IPS-18c (cell line): ENCODE data around the gene FMO4.
"Not testable (repeated sequence)": the region's sequence is repeated elsewhere in the genome, so short reads cannot be mapped to it uniquely, and the experiment has no call there.

Experiments used
- H3K4me3 ChIP-seq: 2 replicates; pipeline ENCODE4 v1.7.0; 2013; ENCODE audit warnings: low read depth, mild to moderate bottlenecking, low read length, moderate library complexity; ENCODE audit not compliant: insufficient read depth
- H3K9me3 ChIP-seq: one replicate; pipeline ENCODE4 v1.6.1; 2013; ENCODE audit warnings: mild to moderate bottlenecking, low read length, moderate library complexity; ENCODE audit not compliant: control insufficient read depth, insufficient read depth

Gene FMO4

DNA sequence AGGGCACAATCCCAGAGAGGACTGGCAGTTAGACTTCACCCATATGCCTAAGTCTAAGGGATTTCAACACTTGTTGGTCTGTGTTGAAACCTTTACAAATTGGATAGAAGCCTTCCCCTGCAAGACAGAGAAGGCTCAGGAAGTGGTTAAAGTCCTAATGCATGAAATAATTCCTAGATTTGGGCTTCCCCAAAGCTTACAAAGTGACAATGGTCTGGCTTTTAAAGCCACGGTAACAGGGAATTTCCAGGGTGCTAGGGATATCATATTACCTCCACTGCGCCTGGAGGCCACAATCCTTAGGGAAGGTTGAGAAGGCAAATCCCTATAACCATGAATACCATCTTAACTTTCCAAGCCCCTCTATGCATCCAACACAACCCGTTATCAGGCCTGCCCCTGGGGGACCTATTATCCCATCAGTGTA is 3.3 kb upstream of the FMO4 start:
- H3K4me3 ChIP-seq, result no peak overlapping the region
- no peaks in the 10 kb centered on the region for H3K9me3 ChIP-seq

DNA sequence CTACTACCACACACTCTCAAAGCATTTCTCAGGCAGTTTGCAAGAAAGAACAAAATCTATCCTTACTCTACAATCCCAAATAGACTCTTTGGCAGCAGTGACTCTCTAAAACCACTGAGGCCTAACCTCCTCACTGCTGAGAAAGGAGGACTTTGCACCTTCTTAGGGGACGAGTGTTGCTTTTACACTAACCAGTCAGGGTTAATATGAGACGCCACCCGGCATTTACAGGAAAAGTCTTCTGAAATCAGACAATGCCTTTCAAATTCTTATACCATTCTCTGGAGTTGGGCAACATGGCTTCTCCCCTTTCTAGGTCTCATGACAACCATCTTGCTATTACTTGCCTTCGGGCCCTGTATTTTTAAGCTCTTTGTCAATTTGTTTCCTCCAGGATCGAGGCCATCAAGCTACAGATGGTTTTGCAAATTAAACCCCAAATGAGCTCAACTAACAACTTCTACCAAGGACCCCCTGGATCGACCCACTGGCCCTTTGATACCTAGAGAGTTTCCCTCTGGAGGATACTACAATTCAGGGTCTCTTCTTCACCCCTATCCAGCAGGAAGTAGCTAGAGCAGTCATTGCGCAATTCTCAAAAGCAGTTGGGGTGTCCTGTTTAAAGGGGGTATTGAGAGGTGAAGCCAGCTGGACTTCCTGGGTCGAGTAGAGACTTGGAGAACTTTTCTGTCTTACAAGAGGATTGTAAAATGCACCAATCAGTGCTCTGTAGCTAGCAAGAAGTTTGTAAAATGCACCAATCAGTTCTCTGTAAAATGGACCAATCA is 2.0 kb upstream of the FMO4 start:
- no peaks in the 10 kb centered on the region for H3K9me3 ChIP-seq
- no peak overlapping the region for H3K4me3 ChIP-seq

DNA sequence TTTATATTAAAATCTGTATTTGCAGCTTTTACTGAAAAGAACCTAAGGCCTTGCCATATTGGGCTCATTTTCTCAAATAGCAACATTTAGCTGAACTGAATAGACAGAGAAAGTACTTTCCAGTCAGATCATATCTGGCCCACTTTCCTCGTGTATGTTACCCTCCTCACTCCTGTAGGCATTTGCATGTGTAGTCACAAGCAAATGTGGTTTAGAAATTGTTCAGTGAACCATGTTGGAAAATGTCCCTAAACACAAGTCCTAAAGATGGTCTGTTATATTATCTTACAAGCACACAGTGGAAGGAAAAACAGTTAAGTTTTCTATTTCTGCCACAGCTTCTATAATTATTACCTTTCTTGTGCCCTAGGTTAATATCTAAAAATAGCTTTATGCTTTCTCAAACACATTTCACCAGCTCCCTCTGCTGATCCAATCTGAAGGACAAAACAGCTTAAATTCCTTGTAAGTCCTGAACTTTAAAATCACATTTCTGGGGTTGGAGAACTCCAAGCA is 606 bp upstream of the FMO4 start:
- Histone ChIP-seq H3K9me3 (no peaks in the 10 kb centered on the region), H3K4me3 (no peak overlapping the region)

- no peak overlapping the region for H3K4me3 ChIP-seq
- no peaks in the 10 kb centered on the region for H3K9me3 ChIP-seq
These were observed 15.3 kb downstream of the FMO4 start for GRCh38 chr1:171329251-171329650.

DNA sequence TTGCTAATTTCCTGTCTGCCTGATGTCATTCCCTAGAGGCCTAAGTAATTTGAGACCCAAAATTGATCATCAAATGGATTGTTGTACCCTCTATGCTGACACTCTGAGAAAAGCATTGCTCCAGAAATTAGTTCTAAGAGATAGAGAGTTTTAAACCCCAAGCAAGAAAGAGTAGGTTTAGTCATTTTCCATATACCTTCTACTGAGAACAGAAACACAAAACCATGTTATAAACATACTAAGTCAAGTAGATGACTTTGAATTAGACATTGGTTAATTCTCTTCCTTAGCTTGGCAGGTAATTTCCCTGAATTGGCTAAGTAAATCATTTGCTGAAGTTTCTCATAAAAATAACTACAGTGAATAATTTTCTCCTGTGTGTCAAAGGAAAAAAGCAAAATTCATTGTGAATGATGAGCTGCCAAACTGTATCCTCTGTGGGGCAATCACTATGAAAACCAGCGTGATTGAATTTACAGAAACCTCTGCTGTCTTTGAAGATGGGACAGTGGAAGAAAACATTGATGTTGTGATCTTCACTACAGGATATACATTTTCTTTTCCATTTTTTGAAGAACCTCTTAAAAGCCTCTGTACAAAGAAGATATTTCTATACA is 20.1 kb downstream of the FMO4 start:
- Histone ChIP-seq H3K9me3 (no peaks in the 10 kb centered on the region), H3K4me3 (no peak overlapping the region)

- no peaks in the 10 kb centered on the region for H3K9me3 ChIP-seq
- no peak overlapping the region for H3K4me3 ChIP-seq
These were observed 22.0 kb downstream of the FMO4 start for GRCh38 chr1:171335964-171336363.

DNA sequence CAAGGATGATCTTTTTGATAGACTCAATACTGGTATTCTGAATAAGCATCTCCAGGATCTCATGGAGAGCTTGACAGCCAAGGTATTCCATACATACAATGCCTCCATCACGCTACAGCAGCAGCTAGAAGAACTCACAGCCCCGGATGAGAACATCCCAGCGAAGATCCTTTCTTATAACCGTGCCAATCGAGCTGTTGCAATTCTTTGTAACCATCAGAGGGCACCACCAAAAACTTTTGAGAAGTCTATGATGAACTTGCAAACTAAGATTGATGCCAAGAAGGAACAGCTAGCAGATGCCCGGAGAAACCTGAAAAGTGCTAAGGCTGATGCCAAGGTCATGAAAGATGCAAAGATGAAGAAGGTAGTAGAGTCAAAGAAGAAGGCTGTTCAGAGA is 25.4 kb downstream of the FMO4 start:
- not testable (repeated sequence) for H3K9me3 ChIP-seq

GRCh38 chr1:171343727-171344472 is 29.9 kb downstream of the FMO4 start:
- Histone ChIP-seq H3K9me3 (no peaks in the 10 kb centered on the region), H3K4me3 (no peak overlapping the region)

More for the DNA sequence above, 25.4 kb downstream of the FMO4 start:
- H3K4me3 ChIP-seq, result not testable (repeated sequence)

DNA sequence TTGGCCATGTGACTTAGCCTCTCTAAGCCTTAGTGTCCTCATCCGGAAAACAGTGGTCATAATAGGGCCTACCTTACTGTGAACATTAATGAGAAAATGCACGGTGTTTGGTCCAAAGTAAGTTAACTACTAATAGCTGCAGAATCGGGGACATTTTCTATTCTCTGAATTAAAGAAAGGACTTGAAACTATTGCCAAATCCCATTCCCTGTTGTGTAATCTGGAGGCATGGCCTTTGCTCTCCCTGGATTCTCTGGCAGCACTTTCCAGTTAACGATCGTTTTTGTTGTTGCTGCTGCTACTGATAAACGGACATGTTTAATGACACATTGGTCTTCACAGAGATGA is 30.5 kb downstream of the FMO4 start:
- Histone ChIP-seq H3K4me3 (no peak overlapping the region), H3K9me3 (no peaks in the 10 kb centered on the region)

DNA sequence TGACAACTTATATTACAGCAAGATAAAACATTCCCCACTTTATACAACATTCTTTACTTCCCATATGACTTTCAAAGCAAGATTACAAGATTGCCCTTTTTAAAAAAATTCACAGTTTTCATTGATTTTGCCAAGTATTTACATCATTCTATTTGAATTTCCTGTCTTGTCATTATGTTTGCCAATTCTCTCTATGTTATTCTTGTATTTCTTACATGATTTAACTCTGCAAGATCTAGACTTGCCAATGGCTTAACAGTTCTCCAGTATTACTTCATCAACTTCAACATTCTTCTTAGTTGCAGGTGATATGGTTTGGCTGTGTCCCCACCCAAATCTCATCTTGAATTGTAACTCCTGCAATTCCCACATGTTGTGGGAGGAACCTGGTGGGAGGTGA is 31.6 kb downstream of the FMO4 start:
- no peaks in the 10 kb centered on the region for H3K9me3 ChIP-seq
- no peak overlapping the region for H3K4me3 ChIP-seq

- Histone ChIP-seq H3K9me3 (no peaks in the 10 kb centered on the region), H3K4me3 (no peak overlapping the region)
These were observed 32.9 kb downstream of the FMO4 start for GRCh38 chr1:171346881-171347280.

GRCh38 chr1:171350594-171350993 is 36.6 kb downstream of the FMO4 start:
- Histone ChIP-seq H3K9me3 (no peaks in the 10 kb centered on the region), H3K4me3 (no peak overlapping the region)

GRCh38 chr1:171351961-171352360 is 38.0 kb downstream of the FMO4 start:
- no peaks in the 10 kb centered on the region for H3K9me3 ChIP-seq
- no peak overlapping the region for H3K4me3 ChIP-seq

GRCh38 chr1:171352554-171352953 is 38.6 kb downstream of the FMO4 start:
- Histone ChIP-seq H3K4me3 (no peak overlapping the region), H3K9me3 (no peaks in the 10 kb centered on the region)

GRCh38 chr1:171355727-171356126 is 41.7 kb downstream of the FMO4 start:
- no peaks in the 10 kb centered on the region for H3K9me3 ChIP-seq
- no peak overlapping the region for H3K4me3 ChIP-seq

DNA sequence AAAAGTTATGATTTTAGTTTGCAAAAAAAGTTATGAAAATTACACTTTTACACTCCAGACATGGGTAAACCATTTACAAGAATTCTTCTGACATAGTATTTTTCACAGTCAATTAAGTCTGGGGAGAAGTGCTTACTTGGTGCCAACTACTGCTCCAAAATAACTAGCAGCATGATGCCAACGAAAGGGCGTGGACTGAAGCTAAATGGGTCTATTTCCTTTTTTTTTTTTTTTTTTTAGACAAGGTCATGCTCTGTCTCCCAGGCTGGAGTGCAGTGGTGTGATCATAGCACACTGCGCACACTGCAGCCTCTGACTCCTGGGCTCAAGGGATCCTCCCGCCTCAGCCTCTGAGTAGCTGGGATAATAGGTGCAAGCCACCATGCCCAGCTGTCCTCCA is 43.2 kb downstream of the FMO4 start:
- no peaks in the 10 kb centered on the region for H3K9me3 ChIP-seq
- no peak overlapping the region for H3K4me3 ChIP-seq

- H3K9me3 ChIP-seq, H3K4me3 ChIP-seq: not testable (repeated sequence)
These were observed 45.3 kb downstream of the FMO4 start for GRCh38 chr1:171359355-171359648.
